HG03378 (cell line): Measurements from ENCODE around the gene LMBR1L.
A peak's percentile ranks its signal among the peaks of the same experiment; 100 is the strongest.
"Not testable (repeated sequence)": the region's sequence is repeated elsewhere in the genome, so short reads cannot be mapped to it uniquely, and the experiment has no call there.

ENCODE experiments used
- ATAC-seq: cut with Tn5 transposase; IDR thresholded peaks from one replicate; pipeline ENCODE4 v1.9.1; 2021; ENCODE audit warnings: mild to moderate bottlenecking, moderate library complexity; ENCODE audit not compliant: unreplicated experiment

Gene LMBR1L

DNA sequence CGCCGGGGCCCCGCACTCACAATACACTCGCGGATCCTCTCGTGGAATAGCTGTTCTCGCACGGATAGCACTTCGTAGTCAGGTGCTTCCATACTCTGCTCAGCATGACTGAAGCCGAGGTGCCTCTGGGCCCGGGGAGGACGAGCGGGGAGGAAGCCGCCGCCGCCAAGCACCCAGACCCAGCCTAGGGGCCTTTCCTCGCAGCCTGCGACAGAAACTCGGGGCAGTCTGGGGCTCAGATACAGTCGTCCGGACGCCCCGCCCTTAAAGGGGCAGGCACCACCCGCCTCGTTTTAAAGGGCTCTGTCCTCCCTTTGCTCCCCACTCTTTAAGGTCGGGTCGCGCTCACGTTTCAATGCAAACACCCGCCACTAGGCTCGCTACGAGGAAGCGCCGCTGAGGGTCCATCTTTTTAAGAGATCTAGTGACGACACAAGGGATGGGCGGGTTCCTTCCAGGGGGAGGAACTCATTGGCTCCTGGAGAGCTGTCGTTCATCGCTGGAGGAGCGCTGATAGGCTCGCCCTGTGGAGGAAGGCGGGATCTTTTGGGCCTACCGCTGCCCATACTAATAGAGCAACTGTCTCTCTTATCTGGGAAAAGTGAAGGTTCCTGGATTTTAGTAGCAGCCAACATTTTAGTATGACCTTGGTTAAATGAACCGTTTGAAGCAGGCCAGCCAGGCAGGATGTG lies at the start of gene LMBR1L:
Gene LMBR1L (minus strand): TSS at position 384 of the 692 bp plus-strand sequence. CDS start 292 bp downstream, at position 92.
- peak; percentile 96 for ATAC-seq

DNA sequence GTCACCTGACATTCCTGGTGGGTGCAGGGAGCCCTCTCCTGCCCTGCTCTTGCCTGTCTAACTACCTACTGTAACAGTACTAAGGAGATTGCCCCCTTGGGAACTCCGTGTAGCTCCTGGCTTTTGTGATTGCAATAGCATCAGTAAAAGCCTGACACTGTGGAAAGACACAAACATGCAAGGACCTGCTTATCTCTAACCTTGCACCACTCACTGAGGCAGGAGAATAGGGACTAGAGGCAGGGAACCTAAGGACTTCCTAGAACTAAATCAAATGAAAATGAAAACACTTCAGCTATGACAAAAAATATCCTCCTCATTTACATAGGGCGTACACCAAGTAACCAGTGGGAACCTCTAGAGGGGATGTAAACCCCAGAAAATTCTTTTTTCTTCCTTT lies 49.8 kb upstream of the LMBR1L start:
- no peak for ATAC-seq

DNA sequence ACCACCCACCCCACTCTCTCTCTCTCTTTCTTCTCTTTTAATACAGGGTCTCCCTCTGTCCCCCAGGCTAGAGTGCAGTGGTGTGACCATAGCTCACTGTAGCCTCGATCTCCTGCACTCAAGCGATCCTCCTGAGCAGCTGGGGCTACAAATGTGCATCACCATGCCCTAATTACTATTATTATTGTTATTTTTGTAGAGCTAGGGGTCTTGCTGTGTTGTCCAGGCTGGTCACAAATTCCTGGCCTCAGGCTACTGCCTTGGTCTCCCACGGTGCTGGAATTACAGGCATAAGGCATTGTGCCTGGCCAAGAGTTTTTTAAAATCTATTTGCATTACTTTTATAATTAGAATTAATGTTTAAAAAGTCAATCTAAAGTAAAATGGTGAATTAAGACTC lies 43.6 kb upstream of the LMBR1L start:
- no peak for ATAC-seq

GRCh38 chr12:49147384-49147783 lies 36.7 kb upstream of the LMBR1L start:
- no peak for ATAC-seq

DNA sequence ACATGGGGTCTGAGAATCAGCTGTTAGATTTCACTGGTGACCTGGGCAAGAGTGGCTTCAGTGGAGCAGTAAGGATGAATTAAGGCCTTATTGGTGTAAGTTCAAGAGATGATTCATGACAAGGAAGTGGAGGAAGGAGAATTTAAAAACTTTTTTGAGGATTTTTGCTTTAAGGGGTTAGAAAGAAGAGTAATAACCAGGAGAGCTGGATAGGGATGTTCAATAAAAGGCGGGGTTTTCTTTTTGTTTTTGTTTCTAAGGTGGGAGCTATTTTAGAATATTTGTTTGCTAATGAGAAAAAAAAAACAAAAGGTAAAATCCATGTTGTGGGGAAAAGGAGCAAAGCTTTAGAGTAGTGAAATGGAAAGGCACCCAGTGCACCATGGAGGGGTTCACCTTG lies 35.8 kb upstream of the LMBR1L start:
- ATAC-seq, result no peak

GRCh38 chr12:49144384-49144783 lies 33.7 kb upstream of the LMBR1L start:
- ATAC-seq, result no peak

DNA sequence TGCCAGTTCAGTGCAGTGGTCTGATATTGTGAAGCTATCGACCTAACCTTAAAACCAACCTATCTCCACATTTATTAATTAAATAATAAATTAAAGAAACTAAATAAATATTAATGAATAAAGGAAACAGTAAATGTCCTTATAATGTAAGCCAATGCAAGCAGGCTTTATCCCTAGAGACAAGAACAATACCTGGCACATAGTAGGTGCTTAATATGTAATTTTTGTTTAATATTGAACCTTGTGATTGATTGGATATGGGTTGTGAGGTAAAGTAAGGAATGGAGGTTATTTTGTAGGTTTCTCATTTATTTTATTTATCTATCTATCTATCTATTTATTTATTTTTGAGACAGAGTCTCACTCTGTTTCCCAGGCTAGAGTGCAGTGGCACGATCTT lies 28.4 kb upstream of the LMBR1L start:
- no peak for ATAC-seq

GRCh38 chr12:49138587-49138986 lies 27.9 kb upstream of the LMBR1L start:
- ATAC-seq, result no peak

DNA sequence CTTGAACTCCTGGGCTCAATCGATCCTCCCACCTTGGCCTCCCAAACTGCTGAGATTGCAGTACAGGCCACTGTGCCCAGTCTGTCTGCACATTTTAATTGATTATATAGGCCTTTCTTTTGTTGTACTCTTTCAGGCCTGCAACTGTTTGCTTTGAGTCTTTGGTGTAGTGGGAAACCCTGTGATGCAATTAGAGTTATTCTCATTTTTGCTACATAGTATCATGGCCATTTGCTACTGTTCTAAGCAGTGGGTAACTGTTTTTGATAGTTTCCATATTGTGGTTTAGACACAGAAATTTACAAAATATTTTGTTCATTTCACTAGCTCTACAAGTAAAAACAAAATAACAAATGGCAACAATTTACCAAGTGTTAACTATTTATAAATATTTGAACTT lies 26.8 kb upstream of the LMBR1L start:
- no peak for ATAC-seq

GRCh38 chr12:49136997-49137396 lies 26.4 kb upstream of the LMBR1L start:
- ATAC-seq, result not testable (repeated sequence)

DNA sequence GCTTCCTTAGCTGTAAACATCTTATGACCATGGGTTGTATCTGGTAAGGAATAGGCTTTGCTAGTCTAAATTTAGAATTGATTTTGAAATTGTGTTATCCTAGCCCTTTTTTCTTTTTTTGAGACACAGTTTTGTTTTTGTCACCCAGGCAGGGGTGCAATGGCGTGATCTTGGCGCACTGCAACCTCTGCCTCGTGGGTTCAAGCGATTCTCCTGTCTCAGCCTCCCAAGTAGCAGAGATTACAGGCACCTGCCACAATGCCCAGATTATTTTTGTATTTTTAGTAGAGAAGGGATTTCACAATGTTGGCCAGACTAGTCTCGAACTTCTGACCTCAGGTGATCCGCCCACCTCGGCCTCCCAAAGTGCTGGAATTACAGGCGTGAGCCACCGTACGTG lies 22.9 kb upstream of the LMBR1L start:
- no peak for ATAC-seq

DNA sequence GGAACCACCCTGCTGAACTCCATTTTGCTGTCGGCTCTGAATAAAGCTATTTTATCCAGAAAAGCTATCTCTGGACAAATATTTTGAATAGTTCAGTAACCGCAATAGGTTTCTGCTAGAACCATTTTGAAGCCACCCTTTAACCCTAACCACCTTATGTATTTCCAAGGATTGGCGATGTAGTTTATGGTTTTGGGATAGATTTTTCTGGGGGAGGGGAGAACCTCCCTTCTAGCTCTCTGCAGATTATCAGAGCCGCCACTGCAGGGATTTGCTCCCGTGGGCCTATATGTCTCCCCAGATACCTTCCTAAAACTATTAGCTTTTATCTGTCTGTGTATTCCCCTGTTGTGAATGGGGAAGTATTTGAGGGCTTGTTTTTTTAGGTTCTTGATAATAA lies 22.4 kb upstream of the LMBR1L start:
- ATAC-seq, result no peak

- ATAC-seq, result no peak
Measured at GRCh38 chr12:49131894-49132461, 21.3 kb upstream of the LMBR1L start.

- peak; percentile 38 for ATAC-seq
Measured at GRCh38 chr12:49131051-49131893, 20.6 kb upstream of the LMBR1L start, which contains the start of gene TUBA1B. Gene TUBA1B (minus strand): TSS chr12:49131395. CDS start chr12:49131300, 95 bp downstream.

GRCh38 chr12:49130151-49131050 lies 19.8 kb upstream of the LMBR1L start:
- peak; percentile 57 for ATAC-seq

DNA sequence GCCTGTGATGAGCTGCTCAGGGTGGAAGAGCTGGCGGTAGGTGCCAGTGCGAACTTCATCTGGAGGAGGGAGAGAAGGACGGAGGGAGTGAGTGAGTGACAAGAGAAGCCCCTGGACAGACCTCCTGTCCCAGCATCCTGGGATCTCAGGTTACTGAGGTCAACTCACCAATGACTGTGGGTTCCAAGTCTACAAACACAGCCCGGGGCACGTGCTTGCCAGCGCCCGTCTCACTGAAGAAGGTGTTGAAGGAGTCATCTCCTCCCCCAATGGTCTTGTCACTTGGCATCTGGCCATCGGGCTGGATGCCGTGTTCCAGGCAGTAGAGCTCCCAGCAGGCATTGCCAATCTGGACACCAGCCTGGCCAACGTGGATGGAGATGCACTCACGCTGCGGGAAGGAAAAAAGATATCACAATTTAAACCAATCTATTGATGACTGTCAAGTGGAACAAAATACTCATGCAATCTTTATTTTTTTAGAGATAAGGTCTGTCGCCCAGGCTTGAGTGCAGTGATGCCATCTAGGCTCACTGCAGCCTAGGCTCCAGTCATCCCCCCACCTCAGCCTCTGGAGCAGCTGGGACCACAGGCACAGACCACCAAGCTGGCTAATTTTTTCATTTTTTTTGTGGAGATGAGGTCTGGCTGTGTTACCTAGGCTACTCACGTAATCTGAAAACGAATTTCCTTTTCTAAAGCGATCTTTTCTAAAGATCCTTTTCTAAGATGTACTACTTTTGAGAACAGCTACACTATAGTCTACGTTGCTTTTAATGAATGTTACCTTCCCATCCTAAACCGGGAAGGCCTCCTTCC lies 18.9 kb upstream of the LMBR1L start:
- peak; percentile 1 for ATAC-seq

- ATAC-seq, result not testable (repeated sequence)
Measured at GRCh38 chr12:49127971-49128370, 17.3 kb upstream of the LMBR1L start.

DNA sequence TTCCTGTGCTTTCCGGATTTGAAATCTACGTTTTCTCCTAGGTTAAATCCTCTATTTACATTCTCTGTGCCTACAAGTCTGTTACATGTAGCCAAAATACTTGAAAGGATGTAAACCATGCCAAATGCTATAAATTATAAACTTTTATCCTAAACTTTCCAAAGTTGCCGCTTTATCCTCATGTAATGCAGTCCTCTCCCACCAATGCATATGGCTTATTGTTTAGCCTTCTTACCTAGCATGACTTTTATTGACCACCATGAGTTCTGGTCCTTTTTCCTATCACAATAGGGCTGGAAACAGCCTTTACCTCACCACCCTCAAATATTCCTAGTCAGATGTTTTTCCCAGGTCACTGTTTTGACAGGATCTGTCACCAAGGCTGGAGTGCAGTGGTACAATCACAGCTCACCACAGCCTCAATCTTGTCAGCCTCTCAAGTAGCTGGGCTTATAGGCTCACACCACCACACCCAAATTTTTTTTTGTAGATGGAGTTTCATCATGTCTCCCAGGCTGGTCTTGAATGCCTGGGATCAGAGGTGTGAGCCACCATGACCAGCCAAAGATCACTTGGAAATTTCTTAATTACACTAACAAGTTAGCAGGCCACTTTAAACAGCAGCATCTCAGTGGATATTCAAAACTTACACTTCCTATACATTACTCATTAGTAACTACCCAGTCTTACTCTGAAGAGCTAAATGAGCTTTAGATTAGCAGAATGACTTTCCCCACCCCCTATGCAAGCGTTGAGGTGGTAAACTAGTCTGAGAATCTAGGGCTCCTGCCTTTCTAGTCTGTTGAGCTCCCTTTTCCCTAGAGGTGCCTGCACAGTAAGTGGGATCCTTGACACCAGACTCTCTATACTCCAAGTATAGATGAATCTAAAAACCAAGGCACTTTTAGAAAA lies 16.5 kb upstream of the LMBR1L start:
- no peak for ATAC-seq
